ENCODE measurements around the gene BPGM. TPM values are rescaled to one million over a fixed set of nuclear protein-coding genes. Genes with fewer than 3 reads are reported as not detected.

Gene BPGM
- polyA plus RNA-seq, 1 of the 3 experiments (the other 2 are of a cell fraction), result 12.4 TPM

DNA sequence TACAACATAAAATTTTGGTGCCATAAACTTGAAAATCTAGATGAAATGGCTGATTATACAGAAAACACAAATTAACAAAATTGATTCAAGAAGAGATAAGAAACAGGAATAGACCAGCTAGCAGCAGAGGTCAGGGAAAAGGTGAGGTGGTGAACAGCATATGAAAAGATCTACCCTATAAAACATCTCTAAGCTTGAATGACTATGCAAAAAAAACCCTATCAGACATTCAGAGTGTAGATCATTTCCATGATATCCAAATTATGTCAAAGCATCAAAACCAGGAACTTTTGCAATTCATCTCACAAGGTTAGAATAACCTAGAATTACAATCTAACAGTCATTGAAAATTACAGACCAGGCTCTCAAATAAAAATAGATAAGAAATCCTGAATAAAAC is 14.6 kb upstream of the BPGM start (continued):
- TF ChIP-seq ELF1 (IDR thresholded peaks at IDR 0.05) (no peak), YY1 (IDR thresholded peaks at IDR 0.05; ENCODE audit: low read depth) (no peak), SIN3A (IDR thresholded peaks at IDR 0.05; ENCODE audit: borderline replicate concordance, low read depth, low read length) (no peak), JUND (IDR thresholded peaks at IDR 0.05) (no peak), EP300 (IDR thresholded peaks at IDR 0.05; ENCODE audit: borderline replicate concordance in 1 of 2, low read depth in 1 of 2, low read length in 1 of 2) (no peak)

DNA sequence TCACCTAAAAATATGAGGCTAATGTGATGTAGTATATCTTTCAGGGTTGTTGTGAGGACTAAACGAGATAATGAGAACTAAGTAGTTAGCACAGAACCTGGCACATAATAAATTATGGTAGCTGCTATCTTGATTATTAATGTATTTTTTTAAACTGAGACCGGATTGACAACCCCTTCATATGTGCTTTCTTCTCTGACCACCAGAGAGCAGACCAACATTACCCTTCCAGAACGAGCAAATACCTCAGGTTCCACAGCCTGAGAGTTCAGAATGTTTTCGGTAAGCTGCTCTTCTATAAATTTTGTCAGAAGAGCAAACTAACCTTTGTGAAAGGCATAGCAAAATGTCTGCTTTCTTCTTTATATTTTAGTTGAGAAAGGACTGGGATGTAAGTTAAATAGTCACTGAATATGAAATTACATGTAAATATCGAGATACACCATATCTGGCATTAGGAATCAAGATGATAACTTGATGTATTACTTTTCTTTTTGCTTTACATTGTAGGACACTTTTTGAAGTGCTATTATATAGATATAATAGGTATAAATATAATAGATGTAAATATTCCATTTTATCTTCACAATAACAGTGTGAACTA is 13.6 kb upstream of the BPGM start:
- Histone ChIP-seq H4K20me1 (ENCODE audit: insufficient read depth) (no peaks in the 10 kb centered on the region), H3K27me3 (ENCODE audit: insufficient read depth) (no peaks in the 10 kb centered on the region), H3K4me2 (no peak overlapping the region), H3K4me1 (ENCODE audit: control insufficient read depth in 1 of 2, insufficient read depth in 2 of 2, low read depth in 1 of 2, low read length in 1 of 2) (no peaks in the 10 kb centered on the region), H3K9me2 (no peaks in the 10 kb centered on the region), H3K36me3 (replicated peaks in 1 of 2; ENCODE audit: control insufficient read depth in 1 of 2, insufficient read depth in 2 of 2, low read length in 1 of 2) (no peaks in the 10 kb centered on the region), H3K4me3 (ENCODE audit: low read depth in 2 of 2, low read length in 1 of 2) (no peak overlapping the region), H3K9ac (no peak overlapping the region), H3F3A (replicated peaks; ENCODE audit: insufficient read depth) (no peaks in the 10 kb centered on the region), H3K27ac (ENCODE audit: low read depth in 2 of 2, low read length in 1 of 2) (no peak overlapping the region), H3K9me3 (no peaks in the 10 kb centered on the region; the same call in 1 of the 2 replicates), H2AFZ (ENCODE audit: low read depth) (no peak overlapping the region), H3K79me2 (ENCODE audit: insufficient read depth) (no peaks in the 10 kb centered on the region)
- ChIA-PET CTCF (interaction anchor here (0.6 to 6.1 kb wide), 51 partner anchors 8 to 641 kb away, joined by 3 to 66 read pairs (median 5); partner anchors contain the start of genes BPGM and CYREN), POLR2A (interaction anchor here (0.6 kb wide), 1 partner anchor 320 kb away, joined by 3 read pairs; no protein-coding TSS in a partner anchor)
- DNase-seq, result peak; percentile 34
- TF ChIP-seq CHD2 (IDR thresholded peaks at IDR 0.05; ENCODE audit: low read length, partially characterized antibody) (peak; percentile 19), MEF2A (IDR thresholded peaks at IDR 0.05; ENCODE audit: borderline replicate concordance, low read depth) (no peak), SMC3 (IDR thresholded peaks at IDR 0.05; ENCODE audit: low read depth, low read length) (peak; percentile 88), RAD21 (IDR thresholded peaks at IDR 0.05; ENCODE audit: low read length) (peak; percentile 93)
- TF ChIP-seq, protein P1, sequence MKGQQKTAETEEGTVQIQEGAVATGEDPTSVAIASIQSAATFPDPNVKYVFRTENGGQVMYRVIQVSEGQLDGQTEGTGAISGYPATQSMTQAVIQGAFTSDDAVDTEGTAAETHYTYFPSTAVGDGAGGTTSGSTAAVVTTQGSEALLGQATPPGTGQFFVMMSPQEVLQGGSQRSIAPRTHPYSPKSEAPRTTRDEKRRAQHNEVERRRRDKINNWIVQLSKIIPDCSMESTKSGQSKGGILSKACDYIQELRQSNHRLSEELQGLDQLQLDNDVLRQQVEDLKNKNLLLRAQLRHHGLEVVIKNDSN (IDR thresholded peaks at IDR 0.05; ENCODE audit: borderline replicate concordance, low read depth), result no peak
- TF ChIP-seq, protein P2, sequence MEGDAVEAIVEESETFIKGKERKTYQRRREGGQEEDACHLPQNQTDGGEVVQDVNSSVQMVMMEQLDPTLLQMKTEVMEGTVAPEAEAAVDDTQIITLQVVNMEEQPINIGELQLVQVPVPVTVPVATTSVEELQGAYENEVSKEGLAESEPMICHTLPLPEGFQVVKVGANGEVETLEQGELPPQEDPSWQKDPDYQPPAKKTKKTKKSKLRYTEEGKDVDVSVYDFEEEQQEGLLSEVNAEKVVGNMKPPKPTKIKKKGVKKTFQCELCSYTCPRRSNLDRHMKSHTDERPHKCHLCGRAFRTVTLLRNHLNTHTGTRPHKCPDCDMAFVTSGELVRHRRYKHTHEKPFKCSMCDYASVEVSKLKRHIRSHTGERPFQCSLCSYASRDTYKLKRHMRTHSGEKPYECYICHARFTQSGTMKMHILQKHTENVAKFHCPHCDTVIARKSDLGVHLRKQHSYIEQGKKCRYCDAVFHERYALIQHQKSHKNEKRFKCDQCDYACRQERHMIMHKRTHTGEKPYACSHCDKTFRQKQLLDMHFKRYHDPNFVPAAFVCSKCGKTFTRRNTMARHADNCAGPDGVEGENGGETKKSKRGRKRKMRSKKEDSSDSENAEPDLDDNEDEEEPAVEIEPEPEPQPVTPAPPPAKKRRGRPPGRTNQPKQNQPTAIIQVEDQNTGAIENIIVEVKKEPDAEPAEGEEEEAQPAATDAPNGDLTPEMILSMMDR (IDR thresholded peaks at IDR 0.05), result peak; percentile 83
- TF ChIP-seq, protein P3, sequence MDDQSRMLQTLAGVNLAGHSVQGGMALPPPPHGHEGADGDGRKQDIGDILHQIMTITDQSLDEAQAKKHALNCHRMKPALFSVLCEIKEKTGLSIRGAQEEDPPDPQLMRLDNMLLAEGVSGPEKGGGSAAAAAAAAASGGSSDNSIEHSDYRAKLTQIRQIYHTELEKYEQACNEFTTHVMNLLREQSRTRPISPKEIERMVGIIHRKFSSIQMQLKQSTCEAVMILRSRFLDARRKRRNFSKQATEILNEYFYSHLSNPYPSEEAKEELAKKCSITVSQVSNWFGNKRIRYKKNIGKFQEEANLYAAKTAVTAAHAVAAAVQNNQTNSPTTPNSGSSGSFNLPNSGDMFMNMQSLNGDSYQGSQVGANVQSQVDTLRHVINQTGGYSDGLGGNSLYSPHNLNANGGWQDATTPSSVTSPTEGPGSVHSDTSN (IDR thresholded peaks at IDR 0.05), result 0 out of 2 replicates have a peak, but pooled peaks have one; percentile 28
- WGBS (ENCODE audit: low lambda C conversion rate), result 30% methylated on average over 5 of the region's 5 CpGs

Measured in SK-N-SH (cell line).